Heart right ventricle (tissue), 16 donors: Measurements from ENCODE around the gene AIFM2. TPM values are rescaled to one million over a fixed set of nuclear protein-coding genes. Genes with fewer than 3 reads are reported as not detected.
"Not testable (repeated sequence)": the region's sequence is repeated elsewhere in the genome, so short reads cannot be mapped to it uniquely, and the experiment has no call there.

Experiments
- ATAC-seq, 8 donors: fragments of 200-7000 bp; cut with Tn5 transposase; one replicate each; pipeline ENCODE4 v1.9.1; 2020; ENCODE audit warnings: mild to moderate bottlenecking in 8 of 8, moderate library complexity in 8 of 8, moderate number of reproducible peaks in 1 of 8
- DNase-seq, 2 donors: peaks; one replicate each; pipeline ENCODE4 v3.0.0-alpha.2; 2020
- H3K27ac ChIP-seq, 10 donors: fragments of 200-600 bp; sonication (generic) in 2 of 10; one replicate each; pipeline versions ENCODE4 v1.5.0 to v1.8.0; 2020 to 2022; ENCODE audit warnings: mild to moderate bottlenecking in 3 of 10
- H3K27me3 ChIP-seq, 7 donors: fragments of 200-600 bp; one replicate each; pipeline ENCODE4 v1.8.0; 2021 to 2022; ENCODE audit warnings: mild to moderate bottlenecking in 2 of 7
- H3K36me3 ChIP-seq, 9 donors: fragments of 200-600 bp; sonication (generic) in 1 of 9; one replicate each; pipeline versions ENCODE4 v1.5.0 to v1.8.0; 2020 to 2022; ENCODE audit warnings: mild to moderate bottlenecking in 2 of 9
- H3K4me1 ChIP-seq, 9 donors: fragments of 200-600 bp; sonication (generic) in 1 of 9; one replicate each; pipeline versions ENCODE4 v1.5.0 to v1.8.0; 2020 to 2022; ENCODE audit warnings: mild to moderate bottlenecking in 4 of 9
- H3K4me3 ChIP-seq, 10 donors: fragments of 200-600 bp; sonication (generic) in 2 of 10; one replicate each; pipeline versions ENCODE4 v1.5.0 to v1.8.0; 2020 to 2022; ENCODE audit warnings: mild to moderate bottlenecking in 7 of 10, moderate library complexity in 2 of 10
- H3K9me3 ChIP-seq, 11 donors: fragments of 200-600 bp in 10 of 11; sonication (generic) in 2 of 11; one replicate each; pipeline versions ENCODE4 v1.5.0 to v1.8.0; 2013 to 2022; ENCODE audit warnings: mild to moderate bottlenecking in 2 of 11, control low read depth in 1 of 11, moderate library complexity in 1 of 11
- CTCF ChIP-seq, 9 donors: fragments of 200-600 bp; sonication (generic) in 2 of 9; IDR thresholded peaks; one replicate each; pipeline versions ENCODE4 v1.5.0 to v1.8.0; 2021 to 2022; ENCODE audit warnings: antibody characterized with exemption in 9 of 9, mild to moderate bottlenecking in 5 of 9, moderate library complexity in 1 of 9
- WGBS, 2 donors: extraction: QIAGEN DNeasy Blood & Tissue Kit; methylation state at CpG; one replicate each; pipeline ENCODE4 v1.1.7; 2013; ENCODE audit warnings: inconsistent platforms in 1 of 2; 5-methylcytosine and 5-hydroxymethylcytosine counted together
- intact Hi-C, 10 donors: fragments of 100-400 bp; cut with DNase I; formaldehyde crosslinking; loops; one replicate each; pipeline versions ENCODE4 v1.11.1 to v1.14.2; 2022
- polyA plus RNA-seq, 2 donors: library from polyadenylated mRNA; stranded (reverse); fragments of 200-250 nt; gene quantifications; one replicate each; pipeline ENCODE4 v1.2.3, GENCODE V29; 2013
- total RNA-seq, 10 donors: library from RNA; stranded (reverse); fragmentation: NEBNext Ultra II Directional in 3 of 10; extraction: Animal tissue kit (Norgen Biotek cat#: 25700) in 3 of 10; gene quantifications; one replicate each; pipeline versions ENCODE4 v1.2.1 to v1.2.4, GENCODE V29; 2021 to 2023
- donor health status: Arrhythmogenic right ventricular cardiomyopathy.
- donor health status: ischemic (EF 13 %, LVEDD 7.1; RV severe dilation, severe dysfunction).
- donor health status: healthy with polysubstance abuse.
- donor health status: DM: no; HTN: yes; CAD: no.
- donor health status: DM: no; HTN: no; CAD: no.
- donor health status: ischemic (EF 25% LVEDD 6.9; RV normal size, moderate dysfunction).
- donor health status: ischemic (EF 25% LVEDD 5.7; RV mildly dilated, moderate dysfunction).
- donor health status: healthy.
- donor health status: DM: yes; HTN: yes; CAD: no.
- donor health status: Ischemic cardiomyopathy.
- donor health status: ischemic (EF 35%, LVEDD 5.7; RV mildly dilated, moderate dysfunction).
- donor health status: nonischemic (EF 11% LVEDD 7.7; RV severe dilation, severe dysfunction).
- donor health status: DM: yes; HTN: yes; CAD: no.
- donor health status: PGD.
- donor health status: ischemic (EF 29% LVEDD 5.4; RV normal size, mild dysfunction).
- donor health status: nonischemic (EF 23%, LVEDD 6.1; RV moderate dilation, normal function).

Gene AIFM2
- total and polyA plus RNA-seq, 12 donors = 14.1 to 27.0 (median 17.5) TPM

- no peaks in the 10 kb centered on the region for H3K27me3 ChIP-seq
- H3K4me1 ChIP-seq = peaks cover 0 to 4% (median 0%) of the 10 kb centered on the region in 9 donors
- DNase-seq = no peak
- intact Hi-C loops = no loop called here
- peaks cover 0 to 55% (median 9%) of the 10 kb centered on the region in 9 donors for H3K36me3 ChIP-seq
- no peak overlapping the region for H3K27ac ChIP-seq
- TF ChIP-seq CTCF (IDR thresholded peaks at IDR 0.05) = no peak
- H3K9me3 ChIP-seq = no peaks in the 10 kb centered on the region
- no peak for ATAC-seq
- 100% methylated on average over 1 of the region's 1 CpG for WGBS, 2 donors
- H3K4me3 ChIP-seq = no peak overlapping the region
Measured at GRCh38 chr10:70124415-70124814, 8.2 kb downstream of the AIFM2 start.

DNA sequence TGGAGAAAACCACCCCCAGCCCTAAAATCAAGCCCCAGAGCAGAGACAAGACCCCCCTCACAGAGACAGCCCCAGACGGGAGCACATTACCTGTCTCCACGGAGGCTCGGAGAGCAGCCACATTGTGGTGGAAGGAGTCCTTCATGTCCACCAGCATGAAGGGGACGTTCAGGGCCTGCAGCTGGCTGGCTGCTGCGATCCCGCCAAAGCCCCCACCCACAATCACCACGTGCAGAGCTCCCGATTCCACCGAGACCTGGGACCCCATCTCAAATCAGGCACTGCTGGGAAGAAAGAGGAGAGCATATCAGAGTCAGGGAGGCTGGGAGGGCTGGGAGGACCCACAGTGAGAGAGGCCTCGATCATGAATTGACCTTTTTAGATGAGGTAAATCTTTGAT is 8.8 kb downstream of the AIFM2 start:
- Histone ChIP-seq H3K9me3 (no peaks in the 10 kb centered on the region), H3K36me3 (peaks cover 0 to 60% (median 13%) of the 10 kb centered on the region in 9 donors), H3K4me1 (peaks cover 0 to 5% (median 0%) of the 10 kb centered on the region in 9 donors), H3K27me3 (no peaks in the 10 kb centered on the region), H3K4me3 (no peak overlapping the region), H3K27ac (no peak overlapping the region)
- intact Hi-C loops = no loop called here
- no peak for TF ChIP-seq CTCF (IDR thresholded peaks at IDR 0.05)
- DNase-seq (no peak), ATAC-seq (no peak)
- whole genome bisulfite sequencing, 2 donors = 91 to 93% methylated on average over 10 of the region's 10 CpGs

- WGBS, 2 donors = 95 to 96% methylated on average over 9 of the region's 9 CpGs
- H3K9me3 ChIP-seq, intact Hi-C loops, H3K4me1 ChIP-seq, H3K27ac ChIP-seq, H3K4me3 ChIP-seq, H3K27me3 ChIP-seq, DNase-seq, ATAC-seq: not testable (repeated sequence)
- H3K36me3 ChIP-seq = peaks cover 0 to 59% (median 14%) of the 10 kb centered on the region in 9 donors
Measured at GRCh38 chr10:70123166-70123565, 9.5 kb downstream of the AIFM2 start.

GRCh38 chr10:70122742-70123141 is 9.9 kb downstream of the AIFM2 start:
- H3K4me3 ChIP-seq = no peak overlapping the region
- intact Hi-C loops = no loop called here
- peaks cover 0 to 5% (median 0%) of the 10 kb centered on the region in 9 donors for H3K4me1 ChIP-seq
- DNase-seq (no peak), ATAC-seq (no peak)
- no peak overlapping the region for H3K27ac ChIP-seq
- TF ChIP-seq CTCF (IDR thresholded peaks at IDR 0.05) = no peak
- no peaks in the 10 kb centered on the region for H3K9me3 ChIP-seq
- 94 to 95% methylated on average over 5 of the region's 5 CpGs for WGBS, 2 donors
- H3K27me3 ChIP-seq = no peaks in the 10 kb centered on the region
- H3K36me3 ChIP-seq = peaks cover 0 to 59% (median 14%) of the 10 kb centered on the region in 9 donors

DNA sequence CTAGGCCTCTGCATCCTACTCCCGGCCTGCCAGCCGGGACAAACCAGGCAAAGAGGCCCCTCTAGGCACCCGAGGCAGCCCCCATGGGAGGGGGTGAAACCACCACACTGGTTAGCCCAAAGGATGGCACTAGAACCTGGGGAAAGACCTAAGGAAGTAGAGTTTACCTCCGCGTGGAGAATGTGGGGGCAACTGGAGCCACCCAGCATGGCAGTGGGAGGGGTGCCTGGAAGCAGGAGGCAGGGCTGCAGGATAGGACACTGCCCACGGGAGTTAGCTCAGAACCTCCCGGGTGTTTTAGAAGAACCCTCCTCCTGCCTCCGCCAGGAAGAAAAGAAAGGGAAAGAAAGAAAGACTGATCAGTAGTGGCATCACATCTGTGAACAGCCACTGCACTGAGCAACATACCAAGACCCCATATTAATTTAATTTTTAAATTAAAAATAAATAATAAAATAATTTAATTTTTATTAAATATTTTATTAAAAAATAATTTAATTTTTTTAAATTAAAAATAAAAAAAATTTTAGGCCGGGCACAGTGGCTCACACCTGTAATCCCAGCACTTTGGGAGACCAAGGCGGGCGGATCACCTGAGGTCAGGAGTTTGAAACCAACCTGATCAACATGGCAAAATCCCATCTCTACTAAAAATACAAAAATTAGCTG is 11.2 kb downstream of the AIFM2 start:
- H3K4me1 ChIP-seq = peaks cover 0 to 5% (median 0%) of the 10 kb centered on the region in 9 donors
- 92 to 96% methylated on average over 11 of the region's 11 CpGs for WGBS, 2 donors
- DNase-seq = no peak
- H3K9me3 ChIP-seq = no peaks in the 10 kb centered on the region
- no peak for TF ChIP-seq CTCF (IDR thresholded peaks at IDR 0.05)
- intact Hi-C loops = no loop called here
- no peak overlapping the region for H3K4me3 ChIP-seq
- H3K36me3 ChIP-seq = peaks cover 0 to 70% (median 14%) of the 10 kb centered on the region in 9 donors
- no peaks in the 10 kb centered on the region for H3K27me3 ChIP-seq
- H3K27ac ChIP-seq = no peak overlapping the region
- no peak for ATAC-seq
